NCI-H82 treated with DMSO at 0.1 percent for 48 hours (cell line): Measurements from ENCODE around the gene DHRS7.
"Not testable (repeated sequence)": the region's sequence is repeated elsewhere in the genome, so short reads cannot be mapped to it uniquely, and the experiment has no call there.

ENCODE experiments used
- DNase-seq: peaks from one replicate; lab custom pipeline; 2025; ENCODE audit not compliant: unreplicated experiment; lab: John Stamatoyannopoulos, UW

DHRS7 gene

GRCh38 chr14:60151715-60152114 is 13.5 kb downstream of the DHRS7 start:
- no peak for DNase-seq

- DNase-seq, result no peak
These were observed 30.5 kb downstream of the DHRS7 start for GRCh38 chr14:60134702-60135101.

DNA sequence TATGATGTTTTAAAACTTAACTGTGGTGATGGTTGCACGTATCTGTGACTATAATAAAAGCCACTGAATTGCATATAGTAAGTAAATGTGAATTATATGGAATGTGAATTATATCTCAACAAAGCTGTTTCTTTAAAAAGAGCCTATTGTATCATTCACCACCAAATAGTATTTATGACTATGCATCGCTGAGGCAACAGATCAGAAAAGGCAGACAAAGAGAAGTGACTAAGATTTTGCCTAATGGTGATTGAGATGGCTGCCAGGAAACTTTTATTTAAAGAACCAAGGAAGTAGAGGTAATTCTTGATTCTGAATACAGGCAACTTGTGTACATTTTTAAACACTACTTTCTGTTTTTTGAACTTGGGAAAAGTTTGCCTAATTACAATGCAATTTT is 31.7 kb downstream of the DHRS7 start:
- no peak for DNase-seq

DNA sequence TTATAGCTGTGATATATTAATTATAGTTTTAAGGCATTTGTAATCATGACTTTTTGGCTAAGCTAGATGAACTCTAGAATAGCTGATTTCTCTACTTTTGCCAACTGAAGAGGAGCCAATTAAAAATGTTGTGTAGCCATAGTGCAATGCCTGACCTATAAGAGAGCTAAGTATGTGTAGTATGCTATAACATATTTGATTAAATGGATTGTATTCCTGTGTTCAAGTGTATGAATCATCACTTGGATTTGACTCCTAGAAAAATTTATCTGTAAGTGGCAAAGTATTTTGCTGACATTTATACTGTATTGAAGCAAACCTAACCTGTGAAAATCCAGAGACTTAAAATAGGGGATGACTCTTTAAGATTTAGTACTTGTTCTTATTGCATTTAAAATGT is 39.3 kb downstream of the DHRS7 start:
- no peak for DNase-seq

DNA sequence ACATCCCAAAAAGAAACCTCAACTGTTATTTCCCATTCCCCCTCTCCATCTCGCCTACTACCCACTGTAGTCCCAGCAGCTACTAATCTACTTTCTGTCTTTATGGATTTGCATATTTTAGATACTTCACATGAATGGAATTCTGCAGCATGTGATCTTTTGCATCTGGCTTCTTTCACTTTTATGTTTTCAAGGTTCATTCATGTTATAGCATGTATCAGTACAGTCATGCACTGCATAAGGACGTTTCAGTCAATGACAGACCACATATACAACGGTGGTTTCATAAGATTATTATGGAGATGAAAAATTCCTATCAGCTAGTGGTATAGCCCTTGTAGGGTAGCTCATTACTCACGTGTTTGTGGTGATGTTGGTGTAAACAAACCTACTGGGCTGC is 49.0 kb downstream of the DHRS7 start:
- no peak for DNase-seq

DNA sequence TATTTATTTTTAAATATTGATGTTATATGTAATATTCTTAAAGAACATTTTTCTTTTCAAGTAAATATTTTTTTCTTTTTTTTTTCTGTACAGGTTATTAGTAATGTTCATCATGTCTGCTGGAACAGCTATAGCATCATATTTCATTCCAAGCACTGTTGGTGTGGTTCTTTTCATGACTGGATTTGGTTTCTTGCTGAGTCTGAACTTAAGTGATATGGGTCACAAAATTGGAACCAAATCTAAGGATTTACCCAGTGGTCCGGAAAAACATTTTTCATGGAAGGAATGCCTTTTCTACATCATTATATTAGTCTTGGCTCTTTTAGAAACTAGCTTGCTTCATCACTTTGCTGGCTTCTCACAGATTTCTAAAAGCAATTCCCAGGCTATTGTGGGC is 50.3 kb downstream of the DHRS7 start:
- DNase-seq, result no peak

DNA sequence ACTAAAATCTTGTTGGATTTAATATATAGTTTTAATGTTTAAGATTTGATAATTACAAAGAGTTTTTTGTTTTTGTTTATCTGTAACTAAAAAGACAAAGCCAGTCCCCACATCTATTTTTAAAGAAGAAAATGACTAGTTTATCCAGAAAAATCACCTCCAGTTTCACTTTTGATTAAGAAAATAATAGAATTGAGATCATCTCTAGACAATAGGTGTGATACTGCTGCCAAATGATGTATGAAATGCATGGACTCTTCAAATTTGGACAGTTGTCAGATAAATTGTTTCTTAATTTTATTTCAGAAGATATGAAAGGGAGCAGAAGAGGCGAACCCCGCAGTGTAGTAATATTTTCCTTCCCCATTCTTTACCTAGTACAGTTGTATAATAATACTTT is 53.5 kb downstream of the DHRS7 start:
- no peak for DNase-seq

DNA sequence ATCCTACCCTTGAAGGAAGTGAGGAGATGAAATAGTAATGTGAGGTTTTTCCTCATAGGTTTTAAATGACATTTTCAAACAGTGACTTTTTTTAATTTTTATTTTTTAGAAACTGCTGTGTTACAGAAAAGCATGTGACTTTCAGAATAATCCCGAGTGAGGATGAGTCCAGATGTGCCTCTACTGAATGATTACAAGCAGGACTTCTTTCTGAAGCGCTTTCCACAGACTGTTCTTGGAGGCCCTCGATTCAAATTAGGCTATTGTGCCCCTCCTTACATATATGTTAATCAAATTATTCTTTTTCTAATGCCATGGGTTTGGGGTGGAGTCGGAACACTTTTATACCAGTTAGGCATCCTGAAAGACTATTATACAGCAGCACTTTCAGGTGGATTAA is 57.7 kb downstream of the DHRS7 start:
- DNase-seq, result no peak

- no peak for DNase-seq
These were observed 58.9 kb downstream of the DHRS7 start for GRCh38 chr14:60106339-60106738.

DNA sequence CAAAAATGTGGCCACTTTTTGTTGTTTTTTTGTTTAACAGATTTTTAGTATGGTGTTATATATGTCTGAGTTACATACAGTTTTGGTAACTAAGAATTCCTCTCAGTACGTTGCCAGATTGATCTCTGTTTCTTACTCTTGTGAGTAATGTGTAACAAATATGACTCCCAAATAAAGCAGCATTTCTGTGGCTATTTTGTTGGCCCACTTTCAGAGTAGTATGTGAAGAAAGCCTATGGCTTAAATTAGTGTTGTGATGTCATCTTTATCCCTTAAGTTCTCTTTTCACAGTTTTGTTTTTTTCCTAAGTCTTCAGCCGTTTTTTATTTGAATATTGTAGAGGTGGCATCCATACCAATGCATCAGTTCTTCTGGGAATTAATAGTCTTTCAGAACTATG is 62.8 kb downstream of the DHRS7 start:
- DNase-seq, result no peak

GRCh38 chr14:60101786-60102185 is 63.4 kb downstream of the DHRS7 start:
- DNase-seq, result no peak

- DNase-seq, result not testable (repeated sequence)
These were observed 65.3 kb downstream of the DHRS7 start for GRCh38 chr14:60099855-60100254.

DNA sequence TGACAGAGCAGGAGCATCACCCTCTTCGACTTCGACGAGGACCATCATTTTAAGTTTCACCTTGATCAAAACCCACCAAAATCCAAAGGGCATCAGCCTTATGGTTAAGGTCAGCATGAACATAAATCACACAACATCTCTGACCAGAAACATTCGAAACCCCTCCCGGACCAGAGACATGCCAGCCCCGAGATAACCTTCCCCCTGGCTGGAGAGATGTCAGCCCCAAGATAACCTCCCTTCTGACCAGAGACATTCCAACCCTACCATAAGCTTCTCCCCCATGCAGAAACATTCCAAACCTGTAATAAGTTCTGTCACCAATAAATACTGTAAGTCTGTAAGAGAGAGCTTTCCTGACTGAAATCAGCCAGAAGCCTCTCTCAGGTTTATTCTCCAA is 67.2 kb downstream of the DHRS7 start:
- DNase-seq, result no peak

- no peak for DNase-seq
These were observed 69.3 kb downstream of the DHRS7 start for GRCh38 chr14:60095781-60096450.

GRCh38 chr14:60095231-60095630 is 70.0 kb downstream of the DHRS7 start:
- DNase-seq, result no peak

DNA sequence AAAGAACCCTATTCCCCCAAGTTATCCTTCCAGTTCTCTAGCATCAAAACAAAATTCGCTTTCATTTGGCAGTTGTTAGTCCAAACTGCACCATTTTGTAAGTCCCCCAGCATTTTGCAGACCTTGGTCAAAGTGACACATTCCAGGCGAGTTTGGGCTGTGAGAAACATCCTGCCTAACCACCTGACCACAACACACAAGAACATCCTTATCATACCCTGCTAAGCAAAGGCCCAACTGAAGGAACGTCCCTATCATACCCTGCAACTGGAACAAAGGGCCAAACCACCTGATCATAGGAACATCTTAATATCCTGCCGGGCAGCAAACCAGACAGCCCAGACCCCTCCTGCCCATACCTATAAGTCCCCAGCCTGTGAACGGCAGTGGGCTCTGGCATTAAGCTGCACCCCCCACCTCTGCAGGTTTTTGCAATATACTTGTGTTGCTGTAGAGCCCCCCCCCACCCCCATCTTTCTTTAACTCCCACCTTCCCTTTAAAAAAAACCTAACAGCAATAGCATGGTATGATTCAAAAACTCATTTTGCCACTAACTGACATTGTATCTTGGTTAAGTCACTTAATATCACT is 70.8 kb downstream of the DHRS7 start:
- no peak for DNase-seq
